Kidney (tissue), 14 donors: ENCODE measurements around the gene GLG1. TPM values are rescaled to one million over a fixed set of nuclear protein-coding genes. Genes with fewer than 3 reads are reported as not detected.

ENCODE experiments used
- DNase-seq, 5 donors: peaks; one replicate each; pipeline ENCODE4 v3.0.0-alpha.2; 2013 to 2020
- FAIRE-seq: peaks from 2 replicates; lab custom pipeline; 2012; peaks lifted over from hg19 to GRCh38; lab: Jason Lieb, UNC
- H3K27ac ChIP-seq, 2 donors: one replicate each; pipeline ENCODE4 v1.7.0; 2013; ENCODE audit warnings: low read depth in 2 of 2, low read length in 2 of 2, inconsistent platforms in 1 of 2
- H3K27me3 ChIP-seq: one replicate; pipeline ENCODE4 v1.7.1; 2013; ENCODE audit warnings: low read length, inconsistent platforms; ENCODE audit not compliant: control insufficient read depth, insufficient read depth
- H3K36me3 ChIP-seq, 3 donors: one replicate each; pipeline versions ENCODE4 v1.7.0 to v1.7.1; 2013; ENCODE audit warnings: low read length in 3 of 3, control low read depth in 1 of 3, inconsistent platforms in 1 of 3; ENCODE audit not compliant: insufficient read depth in 3 of 3, control insufficient read depth in 2 of 3
- H3K4me1 ChIP-seq, 3 donors: one replicate each; pipeline versions ENCODE4 v1.7.0 to v1.7.1; 2013; ENCODE audit warnings: low read length in 3 of 3, inconsistent platforms in 1 of 3, low read depth in 1 of 3; ENCODE audit not compliant: control insufficient read depth in 2 of 3, insufficient read depth in 2 of 3
- H3K4me3 ChIP-seq, 3 donors: one replicate each; pipeline versions ENCODE4 v1.7.0 to v1.8.1; 2013; ENCODE audit warnings: low read length in 3 of 3, control low read depth in 1 of 3, inconsistent platforms in 1 of 3
- H3K9ac ChIP-seq, 3 donors: one replicate each; pipeline versions ENCODE4 v1.7.0 to v1.7.1; 2013; ENCODE audit warnings: low read length in 3 of 3, control low read depth in 1 of 3, inconsistent platforms in 1 of 3
- H3K9me3 ChIP-seq, 3 donors: one replicate each; pipeline versions ENCODE4 v1.7.0 to v1.7.1; 2013; ENCODE audit warnings: low read length in 3 of 3, control low read depth in 1 of 3, inconsistent platforms in 1 of 3; ENCODE audit not compliant: control insufficient read depth in 2 of 3, insufficient read depth in 1 of 3
- intact Hi-C: fragments of 100-400 bp; cut with DNase I; formaldehyde crosslinking; loops from one replicate; pipeline ENCODE4 v1.11.1; 2022
- polyA plus RNA-seq: library from polyadenylated mRNA; stranded (reverse); fragments of 350-450 nt; fragmentation: Illumina TruSeq; extraction: RNeasy Lipid Tissue Mini Kit (QIAGEN cat#74804); gene quantifications from one replicate; pipeline ENCODE4 v1.2.3, GENCODE V29; 2014; ENCODE audit warnings: low read depth, low replicate concordance; ENCODE audit not compliant: insufficient read depth
- total RNA-seq: library from RNA; stranded (reverse); fragmentation: NEBNext Ultra II Directional; extraction: Animal tissue kit (Norgen Biotek cat#: 25700); gene quantifications from one replicate; pipeline ENCODE4 v1.2.1, GENCODE V29; 2021
- TF ChIP-seq, protein P1 (sequence below): IDR thresholded peaks from 3 replicates; pipeline ENCODE4 v1.5.1; 2012; ENCODE audit warnings: mild to moderate bottlenecking, moderate library complexity, borderline replicate concordance; ENCODE audit not compliant: insufficient read depth; ENCODE audit errors: extremely low read depth
- donor health status: control.
- donor health status: control.
- donor health status: control.
- donor health status: control.
- donor health status: control.
- donor health status: DM: yes; HTN: yes; CAD: no.
- donor health status: Normal renal cell carcinoma (clear cell type).

The GLG1 gene
- total and polyA plus RNA-seq, 2 donors from 2014 or later: 58.8 to 167 TPM

GRCh38 chr16:74585846-74586443 is 21.0 kb downstream of the GLG1 start:
- DNase-seq (no peak), FAIRE-seq (no peak)
- Histone ChIP-seq H3K9me3 (no peaks in the 10 kb centered on the region), H3K36me3 (no peaks in the 10 kb centered on the region), H3K9ac (no peak overlapping the region), H3K4me3 (no peak overlapping the region), H3K27me3 (no peaks in the 10 kb centered on the region), H3K27ac (no peak overlapping the region), H3K4me1 (peaks cover 0 to 2% (median 0%) of the 10 kb centered on the region in 3 donors)
- intact Hi-C loops: no loop called here
- TF ChIP-seq, protein P1, sequence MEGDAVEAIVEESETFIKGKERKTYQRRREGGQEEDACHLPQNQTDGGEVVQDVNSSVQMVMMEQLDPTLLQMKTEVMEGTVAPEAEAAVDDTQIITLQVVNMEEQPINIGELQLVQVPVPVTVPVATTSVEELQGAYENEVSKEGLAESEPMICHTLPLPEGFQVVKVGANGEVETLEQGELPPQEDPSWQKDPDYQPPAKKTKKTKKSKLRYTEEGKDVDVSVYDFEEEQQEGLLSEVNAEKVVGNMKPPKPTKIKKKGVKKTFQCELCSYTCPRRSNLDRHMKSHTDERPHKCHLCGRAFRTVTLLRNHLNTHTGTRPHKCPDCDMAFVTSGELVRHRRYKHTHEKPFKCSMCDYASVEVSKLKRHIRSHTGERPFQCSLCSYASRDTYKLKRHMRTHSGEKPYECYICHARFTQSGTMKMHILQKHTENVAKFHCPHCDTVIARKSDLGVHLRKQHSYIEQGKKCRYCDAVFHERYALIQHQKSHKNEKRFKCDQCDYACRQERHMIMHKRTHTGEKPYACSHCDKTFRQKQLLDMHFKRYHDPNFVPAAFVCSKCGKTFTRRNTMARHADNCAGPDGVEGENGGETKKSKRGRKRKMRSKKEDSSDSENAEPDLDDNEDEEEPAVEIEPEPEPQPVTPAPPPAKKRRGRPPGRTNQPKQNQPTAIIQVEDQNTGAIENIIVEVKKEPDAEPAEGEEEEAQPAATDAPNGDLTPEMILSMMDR: no peak

DNA sequence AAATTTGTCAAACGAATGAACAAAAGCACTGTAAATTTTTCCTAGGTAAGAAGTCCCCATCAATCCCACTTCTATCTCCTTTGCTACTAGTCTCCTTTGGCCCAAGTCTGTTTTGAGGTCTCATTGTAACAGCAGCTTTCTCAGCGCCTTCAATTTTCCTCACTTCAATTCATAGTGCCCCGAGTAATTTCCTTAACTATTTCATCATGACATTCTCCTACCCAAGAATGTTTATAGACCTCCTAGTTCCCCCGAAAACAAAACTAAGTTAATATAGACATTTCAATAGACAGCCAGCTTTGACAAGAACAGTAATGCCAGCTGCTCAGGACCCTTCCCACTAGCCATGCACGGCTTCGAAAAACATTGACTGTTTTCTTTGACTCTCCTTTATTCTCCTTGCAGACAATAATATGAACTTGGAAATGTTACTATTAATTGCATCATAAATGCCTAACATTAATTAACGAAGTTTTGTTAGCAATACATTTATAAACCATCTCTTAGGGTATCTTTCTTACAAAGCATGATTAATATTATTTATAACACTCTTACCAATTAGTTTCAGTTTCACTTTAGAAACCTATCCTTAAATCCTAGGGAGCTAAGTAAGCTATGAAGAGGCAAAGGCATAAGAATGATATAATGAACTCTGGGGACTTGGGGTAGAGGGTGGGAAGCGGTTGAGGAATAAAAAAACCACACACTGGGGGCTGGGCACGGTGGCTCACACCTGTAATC is 22.8 kb downstream of the GLG1 start:
- H3K27ac ChIP-seq: no peak overlapping the region
- H3K36me3 ChIP-seq: no peaks in the 10 kb centered on the region
- no peak overlapping the region for H3K9ac ChIP-seq
- intact Hi-C loops: no loop called here
- no peaks in the 10 kb centered on the region for H3K9me3 ChIP-seq
- H3K4me3 ChIP-seq: no peak overlapping the region
- FAIRE-seq (no peak), DNase-seq (no peak)
- TF ChIP-seq, protein P1: no peak
- H3K4me1 ChIP-seq: peaks cover 0 to 3% (median 0%) of the 10 kb centered on the region in 3 donors
- H3K27me3 ChIP-seq: no peaks in the 10 kb centered on the region

DNA sequence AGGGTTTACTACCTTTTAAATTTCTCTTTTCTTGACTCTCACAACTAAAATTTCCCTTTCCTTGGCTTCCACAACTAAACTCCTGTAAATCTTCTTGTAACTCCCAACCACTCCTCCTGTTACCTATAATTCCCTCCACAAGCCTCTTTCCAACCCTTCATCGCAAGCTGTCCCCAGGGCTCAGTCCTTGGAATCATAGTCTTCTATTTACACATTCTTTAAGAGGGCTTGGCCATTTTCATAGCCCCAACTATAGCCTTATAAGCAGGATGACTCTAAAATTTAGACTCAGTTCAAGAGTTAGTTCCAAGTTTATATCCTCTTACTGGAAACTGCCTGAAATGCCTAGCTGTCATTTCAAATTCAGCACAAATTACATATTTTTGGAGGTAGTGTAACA is 23.9 kb downstream of the GLG1 start:
- Histone ChIP-seq H3K27ac (no peak overlapping the region), H3K36me3 (no peaks in the 10 kb centered on the region), H3K9ac (no peak overlapping the region), H3K4me3 (no peak overlapping the region), H3K27me3 (no peaks in the 10 kb centered on the region), H3K4me1 (peaks cover 0 to 5% (median 0%) of the 10 kb centered on the region in 3 donors), H3K9me3 (no peaks in the 10 kb centered on the region)
- FAIRE-seq: no peak
- TF ChIP-seq, protein P1: no peak
- intact Hi-C loops: no loop called here
- no peak for DNase-seq
